Measurements from ENCODE around the gene ADD1.

The ADD1 gene

DNA sequence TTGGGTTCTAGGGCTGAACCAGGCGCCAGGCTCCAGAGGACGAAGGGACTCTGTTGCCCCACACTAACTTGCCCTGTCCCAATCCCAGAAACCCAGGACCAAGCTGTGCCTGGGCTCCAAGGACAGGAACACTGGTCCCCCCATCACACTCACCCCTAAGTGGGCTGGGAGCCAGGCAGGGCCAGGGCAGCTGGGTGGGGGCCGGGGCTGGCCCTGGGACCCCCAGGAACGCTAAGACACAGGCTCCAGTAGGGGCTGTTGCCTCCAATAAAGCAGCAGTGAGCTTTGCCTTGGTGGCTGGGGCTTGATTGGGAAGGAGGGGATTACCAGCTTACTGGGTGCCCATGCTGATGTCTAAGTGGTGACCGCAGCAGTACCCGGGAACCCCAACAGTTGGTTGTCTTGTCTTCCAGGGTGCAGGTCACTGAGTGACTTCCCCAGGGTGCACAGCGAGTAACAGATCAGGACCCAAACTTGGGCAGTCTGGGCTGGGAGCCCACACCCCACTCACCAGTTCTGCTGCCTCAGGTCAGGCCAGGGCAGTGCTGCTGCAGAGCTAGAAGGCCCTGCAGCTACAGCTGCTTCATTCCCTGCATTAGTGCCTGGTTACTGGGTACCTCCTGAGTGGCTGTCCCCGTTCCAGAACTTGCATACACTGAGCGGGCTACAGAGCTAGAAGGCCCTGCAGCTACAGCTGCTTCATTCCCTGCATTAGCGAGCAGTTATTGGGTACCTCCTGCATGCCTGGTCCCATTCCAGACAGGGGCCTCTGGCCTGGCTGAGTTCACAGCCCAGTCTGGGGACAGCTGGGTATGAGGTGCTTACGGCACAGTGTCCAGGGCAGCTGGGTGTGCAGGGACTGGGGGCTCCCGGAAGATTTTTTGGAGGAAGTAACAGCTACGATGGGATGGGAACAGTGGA, 9.4 kb upstream of the ADD1 start:
- DNase-seq (ENCODE audit: low read depth) = no peak

DNA sequence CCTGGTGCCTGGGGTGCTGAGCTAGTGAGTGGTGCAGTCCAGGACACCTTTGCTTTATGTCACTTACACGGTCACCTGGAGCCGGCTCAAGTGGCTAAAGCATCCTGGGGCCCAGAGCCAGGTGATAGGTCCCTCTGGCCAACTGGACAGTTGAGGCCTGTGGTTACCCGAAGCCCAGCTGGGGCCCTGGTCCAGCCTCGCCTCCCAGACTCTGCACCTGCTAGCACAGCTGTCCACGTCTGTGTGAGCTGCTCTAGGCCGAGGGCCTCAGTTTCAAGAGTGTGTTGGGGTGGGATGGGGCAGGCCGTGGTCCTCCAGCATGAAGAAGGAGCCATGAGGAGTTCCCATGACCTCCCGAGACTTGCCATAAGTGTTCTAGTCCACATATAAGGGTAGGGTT, 7.7 kb upstream of the ADD1 start:
- no peak for DNase-seq (ENCODE audit: low read depth)

DNA sequence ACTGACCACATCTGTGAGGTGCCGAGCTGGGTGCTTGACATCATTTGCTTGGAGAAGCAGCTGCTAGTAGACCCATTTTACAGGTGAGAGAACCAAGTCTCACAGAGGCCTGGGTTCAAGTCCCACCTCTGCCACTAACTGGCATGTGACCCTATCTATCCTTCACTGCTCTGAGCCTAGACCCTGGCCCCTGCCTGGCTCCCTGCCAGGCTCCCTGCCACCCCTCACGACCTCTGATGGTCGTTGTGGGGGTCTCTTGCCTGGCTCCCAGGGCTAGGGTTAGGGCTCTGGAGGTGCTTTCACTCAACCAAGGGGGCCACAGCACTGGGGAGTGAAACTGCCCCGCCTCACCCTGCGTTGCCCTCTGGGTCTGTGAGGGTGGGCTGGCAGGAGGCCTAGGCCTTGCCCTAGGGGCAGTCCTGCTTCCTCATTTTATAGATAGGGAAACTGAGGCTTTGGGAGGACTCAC, 7.2 kb upstream of the ADD1 start:
- DNase-seq (ENCODE audit: low read depth) = no peak

DNA sequence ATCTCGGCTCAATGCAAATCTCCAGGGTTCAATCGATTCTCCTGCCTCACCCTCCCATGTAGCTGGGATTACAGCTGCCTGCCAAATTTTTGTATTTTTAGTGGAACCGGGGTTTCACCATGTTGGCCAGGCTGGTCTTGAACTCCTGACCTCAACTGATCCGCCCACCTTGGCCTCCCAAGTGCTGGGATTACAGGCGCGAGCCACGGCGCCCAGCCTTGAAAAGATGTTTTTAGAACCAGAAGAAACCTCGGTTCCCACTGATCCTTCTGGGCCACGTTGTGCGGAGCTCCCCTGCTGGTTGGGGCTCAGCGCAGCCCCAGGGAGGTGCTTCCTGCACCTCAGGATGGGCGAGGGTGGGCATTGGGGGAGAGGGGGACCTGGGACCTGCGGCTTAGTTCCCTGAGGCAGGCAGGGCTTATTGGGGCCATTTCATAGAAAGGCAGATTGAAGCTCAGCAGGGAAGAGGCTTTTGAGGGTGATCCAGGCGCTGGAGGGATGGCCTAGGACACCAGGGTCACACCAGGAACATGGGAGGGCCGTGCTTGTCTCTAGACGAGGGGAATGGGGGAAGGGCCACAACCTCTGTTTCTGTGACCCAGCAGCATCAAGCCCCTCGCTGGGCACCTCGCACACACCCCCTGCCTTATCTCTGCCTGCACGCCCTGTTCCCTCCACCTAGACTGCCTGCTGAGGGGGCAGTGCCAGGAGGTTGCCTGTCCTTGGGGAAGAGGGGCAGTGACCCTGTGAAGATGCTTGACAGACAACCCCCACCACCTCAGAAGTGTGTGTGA, 6.3 kb upstream of the ADD1 start:
- DNase-seq (ENCODE audit: low read depth) = no peak

DNA sequence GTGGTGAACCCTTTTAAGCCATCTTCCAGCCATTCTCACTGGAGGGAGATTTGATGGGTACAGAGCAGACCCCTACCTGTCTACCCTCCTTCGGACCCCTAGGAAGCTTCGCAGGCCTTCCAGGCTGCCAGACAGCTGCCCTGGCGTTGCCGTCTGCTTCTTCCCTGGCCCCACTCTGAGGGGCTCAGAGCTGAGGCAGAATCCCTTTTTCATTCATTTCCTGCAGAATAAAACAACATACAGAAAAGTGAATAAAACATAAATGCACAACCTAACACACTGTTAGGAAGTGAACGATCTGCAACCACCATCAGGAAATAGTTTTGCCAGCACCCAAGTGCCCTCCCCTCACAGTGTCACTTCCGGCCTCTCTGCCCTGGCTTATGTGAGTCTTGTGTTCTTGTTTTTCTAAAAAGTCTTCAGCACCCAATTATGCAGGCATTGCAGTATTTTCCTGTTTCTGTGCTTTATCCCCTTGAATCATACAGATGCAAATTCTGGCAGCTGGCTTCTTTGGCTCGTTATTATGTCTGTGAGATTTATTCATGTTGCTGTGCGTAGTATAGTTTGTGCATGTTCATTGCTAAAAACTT, 5.6 kb upstream of the ADD1 start:
- DNase-seq (ENCODE audit: low read depth) = peak; percentile 62

DNA sequence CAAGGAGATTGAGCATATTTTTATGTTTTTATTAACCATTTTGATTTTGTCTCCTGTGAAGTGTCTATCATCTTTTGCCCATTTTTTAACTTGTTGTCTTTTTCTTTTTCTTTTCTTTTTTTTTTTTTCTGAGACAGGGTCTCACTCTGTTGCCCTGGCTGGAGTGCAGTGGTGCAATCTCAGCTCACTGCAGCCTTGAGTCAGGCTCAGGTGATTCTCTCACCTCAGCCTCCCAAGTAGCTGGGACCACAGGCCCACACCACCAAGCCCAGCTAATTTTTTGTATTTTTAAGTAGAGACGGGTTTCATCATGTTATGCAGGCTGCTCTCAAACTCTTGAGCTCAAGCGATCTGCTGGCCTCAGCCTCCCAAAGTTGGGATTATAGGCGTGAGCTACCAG, 4.6 kb upstream of the ADD1 start:
- no peak for DNase-seq (ENCODE audit: low read depth)

DNA sequence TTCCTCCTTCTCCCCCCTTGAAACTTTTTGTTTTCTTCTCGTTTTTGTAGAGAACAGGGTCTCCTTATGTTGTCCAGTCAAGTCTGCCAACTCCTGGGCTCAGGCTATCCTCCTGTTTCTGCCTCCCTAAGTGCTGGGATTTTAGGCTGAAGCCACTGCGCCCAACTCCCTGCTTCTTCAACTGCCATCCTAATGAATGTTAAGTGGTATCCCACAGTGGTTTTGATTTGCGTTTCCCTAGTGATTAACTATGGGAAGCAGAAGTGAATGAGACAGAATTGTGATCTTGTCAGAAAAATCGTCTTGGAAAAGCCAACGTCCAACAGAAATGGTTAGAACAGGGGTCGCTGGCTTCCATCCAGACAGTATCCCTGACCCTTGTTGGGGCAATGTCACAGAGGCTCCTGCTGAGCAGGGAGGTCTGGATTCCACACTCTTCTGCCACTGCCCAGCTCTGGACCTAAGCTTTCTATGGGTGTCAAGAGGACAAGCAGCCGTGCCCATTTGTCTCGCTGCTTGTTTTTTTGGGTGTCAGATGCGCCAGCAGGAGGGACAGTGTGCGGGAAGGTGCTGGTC, 869 bp upstream of the ADD1 start:
- no peak for DNase-seq (ENCODE audit: low read depth)

DNA sequence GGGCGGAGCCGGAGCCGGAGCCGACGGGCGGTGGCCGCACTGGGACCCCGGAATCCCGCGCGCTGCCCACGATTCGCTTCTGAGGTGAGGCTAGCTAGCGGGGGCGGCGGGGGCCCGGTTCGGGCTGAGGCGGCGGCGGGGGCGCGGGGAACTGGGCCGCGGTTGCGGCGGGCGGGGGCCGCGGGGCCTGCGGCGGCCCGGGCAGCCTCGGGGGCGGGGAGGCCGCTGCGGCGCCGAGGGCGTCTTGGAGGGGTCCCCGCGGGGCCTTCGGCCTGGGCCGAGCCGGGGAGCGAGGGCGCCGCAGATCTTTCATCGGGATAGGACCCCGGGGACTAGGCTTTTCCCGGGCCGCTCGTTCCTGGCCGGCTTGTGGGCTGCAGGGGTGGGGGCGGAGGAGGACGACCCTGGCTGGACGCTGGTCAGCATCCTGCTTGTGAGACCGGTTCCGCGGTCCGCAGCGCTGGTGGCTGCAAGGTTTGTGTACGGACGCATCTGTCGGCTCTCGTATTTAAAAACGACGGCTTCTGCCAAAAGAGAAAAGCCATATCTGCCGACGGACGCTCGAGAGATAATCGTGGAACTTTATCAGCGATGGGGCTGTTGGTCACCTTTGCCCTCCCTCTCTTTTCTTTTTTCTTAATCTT, 419 bp downstream of the ADD1 start:
- DNase-seq (ENCODE audit: low read depth) = no peak

DNA sequence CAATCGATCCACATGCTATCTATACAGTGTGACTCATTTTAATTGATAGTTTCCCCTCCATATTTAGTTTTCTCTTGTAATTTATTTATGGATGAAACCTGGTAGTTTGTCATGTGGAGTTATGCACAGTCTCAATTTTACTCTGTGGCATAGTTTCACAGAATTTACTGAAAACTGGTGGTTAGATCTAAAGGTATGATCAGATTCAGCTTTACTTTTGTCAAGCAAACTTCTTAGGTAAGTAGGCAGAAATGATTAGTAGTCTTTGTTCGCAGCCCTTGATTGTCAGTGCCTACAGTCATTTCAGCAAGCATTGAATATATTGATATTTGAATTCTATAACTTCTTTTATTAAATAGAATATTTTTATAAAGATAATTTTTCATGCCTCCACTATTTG, 2.5 kb downstream of the ADD1 start:
- DNase-seq (ENCODE audit: low read depth) = no peak

DNA sequence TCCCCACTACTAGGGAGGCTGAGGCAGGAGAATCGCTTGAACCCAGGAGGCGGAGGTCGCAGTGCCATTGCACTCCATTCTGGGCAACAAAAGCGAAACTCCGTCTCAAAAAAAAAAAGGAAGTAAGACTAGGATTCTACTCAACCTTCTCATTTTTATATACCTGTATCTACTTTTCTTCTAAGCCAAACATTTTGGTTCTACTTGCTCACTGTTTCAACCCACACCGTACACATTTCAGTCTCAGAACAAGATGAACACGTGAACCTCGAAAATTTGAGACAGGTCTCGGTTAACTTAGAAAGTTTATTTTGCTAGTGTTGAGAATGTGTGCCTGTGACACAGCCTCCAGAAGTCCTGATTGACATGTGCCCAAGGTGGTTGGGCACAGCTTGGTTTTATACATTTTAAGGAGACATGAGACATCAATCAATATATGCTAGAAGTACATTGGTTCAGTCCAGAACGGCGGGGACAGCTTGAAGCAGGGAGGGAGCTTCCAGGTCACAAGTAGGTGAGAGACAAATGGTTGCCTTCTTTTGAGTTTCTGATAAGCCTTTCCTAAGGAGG, 3.7 kb downstream of the ADD1 start:
- no peak for DNase-seq (ENCODE audit: low read depth)

DNA sequence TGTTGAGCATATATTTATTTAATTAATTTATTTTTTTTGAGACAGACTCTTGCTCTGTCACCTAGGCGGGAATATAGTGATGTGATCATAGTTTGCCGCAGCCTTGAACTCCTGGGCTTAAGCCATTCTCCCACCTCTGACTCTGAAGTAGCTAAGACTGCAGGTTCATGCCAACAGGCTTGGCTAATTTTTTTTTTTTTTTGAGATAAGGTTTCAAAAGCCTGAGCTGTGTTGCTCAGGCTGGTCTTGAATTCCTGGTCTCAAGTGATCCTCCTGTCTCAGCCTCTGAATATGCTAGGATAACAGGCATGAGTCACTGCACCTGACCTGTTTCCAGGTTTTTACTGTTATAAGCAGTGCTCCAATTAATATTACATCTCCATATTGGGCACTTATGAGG, 4.8 kb downstream of the ADD1 start:
- DNase-seq (ENCODE audit: low read depth) = no peak

DNA sequence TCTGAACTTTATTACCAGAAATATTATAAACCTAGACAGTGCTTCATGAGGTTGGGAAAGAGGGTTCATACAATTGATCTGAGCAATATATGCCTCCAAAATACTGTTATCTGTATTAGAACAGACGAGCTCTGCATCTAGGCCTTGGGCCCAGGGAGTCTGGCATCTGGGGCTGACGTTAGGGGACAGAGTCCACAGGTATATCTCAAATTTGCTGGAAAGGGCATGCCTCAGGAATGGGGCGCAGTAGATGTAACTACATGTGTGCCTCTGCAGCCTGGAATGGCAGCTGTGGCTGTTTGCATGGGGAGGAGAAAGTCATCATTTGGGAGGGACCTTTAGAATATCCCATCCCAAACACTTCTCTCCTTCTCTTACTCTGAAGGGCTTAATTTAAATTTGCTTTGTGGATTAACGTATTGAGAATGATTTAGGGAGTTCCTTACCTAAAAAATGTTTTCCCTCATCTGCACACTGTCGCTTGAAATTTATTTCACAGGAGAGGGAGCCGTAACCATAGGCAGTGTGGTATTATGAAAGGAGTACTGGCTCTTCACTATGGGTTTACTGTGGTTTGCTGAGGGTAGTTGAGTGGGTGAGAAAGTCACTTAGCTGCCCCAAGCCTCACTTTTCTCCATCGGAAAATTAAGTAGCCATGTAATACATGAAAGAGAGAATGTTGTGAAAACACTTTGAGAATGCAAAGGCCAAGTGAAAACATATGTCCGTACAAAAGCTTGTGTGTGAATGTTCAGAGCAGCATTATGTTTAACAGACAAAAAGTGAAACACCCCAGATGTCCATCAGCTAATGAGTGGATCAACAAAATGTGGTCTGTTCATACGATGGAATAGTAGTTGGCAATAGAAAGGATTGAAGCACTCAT, 5.9 kb downstream of the ADD1 start:
- DNase-seq (ENCODE audit: low read depth) = no peak

DNA sequence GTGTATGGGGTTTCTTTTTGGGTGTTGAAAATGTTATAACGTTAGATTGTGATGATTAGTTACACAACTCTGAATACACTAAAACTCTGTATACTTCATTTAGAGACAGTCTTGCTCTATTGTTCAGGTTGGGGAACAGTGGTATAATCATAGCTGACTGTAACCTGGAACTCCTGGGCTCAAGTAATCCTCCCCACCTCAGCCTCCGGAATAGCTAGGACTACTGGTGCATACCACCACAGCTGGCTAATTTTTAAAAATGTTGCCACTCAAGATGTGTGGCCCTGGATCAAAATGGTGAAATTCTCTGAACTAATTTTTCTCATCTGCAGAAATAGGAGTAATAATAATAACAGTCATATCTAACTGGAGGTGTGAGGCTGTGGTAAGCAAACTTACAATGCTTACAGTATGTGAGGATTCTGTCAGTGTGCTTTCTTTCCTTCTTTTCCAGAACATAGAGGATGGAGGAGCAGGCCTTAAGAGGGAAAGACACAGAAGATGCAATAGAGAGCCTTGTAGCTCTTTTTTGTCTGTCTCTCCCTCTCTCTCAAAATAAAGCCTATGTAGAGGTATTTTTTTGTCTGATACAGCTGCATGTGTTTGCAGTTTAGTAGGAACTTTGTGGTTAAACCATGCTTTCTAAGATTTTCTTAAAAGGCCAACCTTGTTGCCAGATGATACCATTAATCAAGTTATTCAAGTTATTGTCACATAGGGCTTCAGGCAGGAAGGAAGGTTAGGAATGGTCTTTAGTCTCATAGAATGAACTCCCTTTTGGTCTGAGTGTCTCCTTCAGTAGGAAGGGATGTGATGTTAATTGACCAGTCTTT, 7.5 kb downstream of the ADD1 start:
- no peak for DNase-seq (ENCODE audit: low read depth)

DNA sequence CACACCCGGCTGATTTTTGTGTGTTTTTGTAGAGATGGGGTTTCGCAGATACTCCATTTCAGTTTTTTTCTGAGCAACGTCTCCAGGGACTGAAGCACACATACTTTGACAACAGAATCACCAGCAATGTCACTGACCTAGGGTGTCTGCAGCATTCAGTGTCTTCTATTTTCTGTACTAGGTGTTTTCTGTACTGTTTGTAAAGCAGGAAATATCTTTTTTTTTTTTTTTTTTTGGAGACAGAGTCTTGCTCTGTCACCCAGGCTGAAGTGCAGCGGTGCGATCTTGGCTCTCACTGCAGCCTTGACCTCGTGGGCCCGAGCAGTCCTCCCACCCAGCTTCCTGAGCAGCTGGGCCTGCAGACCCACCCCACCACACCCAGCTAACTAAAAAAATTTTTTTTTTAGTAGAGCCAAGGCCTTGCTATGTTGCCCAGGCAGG, 8.9 kb downstream of the ADD1 start:
- DNase-seq (ENCODE audit: low read depth) = no peak

DNA sequence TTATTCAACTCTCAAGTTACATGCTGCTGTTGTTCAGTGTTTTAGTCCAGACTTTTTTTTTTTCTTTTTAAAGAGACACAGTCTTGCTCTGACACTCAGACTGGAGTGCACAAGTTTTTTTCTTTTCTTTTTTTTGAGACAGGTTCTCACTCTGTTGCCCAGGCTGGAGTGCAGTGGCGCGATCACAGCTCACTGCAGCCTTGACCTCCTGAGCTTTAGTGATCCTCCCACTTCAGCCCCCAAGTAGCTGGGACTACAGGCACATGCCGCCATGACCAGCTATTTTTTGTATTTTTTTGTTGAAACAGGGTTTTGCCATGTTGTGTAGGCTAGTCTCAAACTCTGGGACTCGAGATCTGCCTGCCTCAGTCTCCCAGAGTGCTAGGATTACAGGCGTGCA, 11.9 kb downstream of the ADD1 start:
- DNase-seq (ENCODE audit: low read depth) = no peak

DNA sequence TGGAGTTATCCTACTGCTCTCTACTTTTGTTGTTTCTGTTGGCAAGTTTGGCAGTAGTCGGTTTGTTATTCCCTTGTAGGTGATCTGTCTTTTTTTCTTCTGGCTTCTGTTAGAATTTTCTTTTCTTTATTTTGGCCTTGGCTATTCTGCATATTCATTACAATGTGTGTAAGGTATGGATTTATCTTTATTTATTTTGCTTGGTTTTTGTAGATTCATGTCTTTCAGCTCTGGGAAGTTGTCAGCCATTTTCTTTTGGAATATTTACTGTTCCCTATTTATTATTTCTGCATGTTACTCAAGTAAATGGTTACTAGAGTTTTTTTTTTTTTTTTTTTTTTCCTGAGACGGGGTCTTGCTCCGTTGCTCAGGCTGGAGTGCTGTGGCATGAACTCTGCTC, 12.6 kb downstream of the ADD1 start:
- no peak for DNase-seq (ENCODE audit: low read depth)

DNA sequence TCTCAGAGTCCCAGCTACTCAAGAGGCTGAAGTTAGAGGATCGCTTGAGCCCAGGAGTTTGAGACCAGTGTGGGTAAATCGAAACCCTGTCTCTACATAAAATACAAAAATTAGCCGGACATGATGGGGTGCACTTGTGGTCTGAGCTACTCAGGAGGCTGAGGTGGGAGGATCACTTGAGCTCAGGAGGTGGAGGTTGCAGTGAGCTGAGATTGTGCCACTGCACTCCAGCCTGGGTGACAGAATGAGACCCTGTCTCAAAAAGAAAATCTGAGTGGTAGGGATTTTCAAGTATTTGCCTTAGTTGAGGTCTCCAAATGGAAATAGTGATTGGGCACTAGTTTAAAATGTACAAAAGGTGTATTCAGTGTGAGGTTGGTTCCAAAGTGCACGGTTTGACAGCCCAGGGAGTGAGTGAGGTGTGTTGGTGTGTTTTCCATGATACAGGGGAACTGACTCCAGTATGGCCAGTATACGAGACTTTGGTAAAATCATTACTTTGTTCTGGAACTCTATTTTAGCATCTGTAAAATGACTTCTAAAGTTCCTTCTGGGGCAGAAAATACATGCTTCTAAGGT, 13.8 kb downstream of the ADD1 start:
- no peak for DNase-seq (ENCODE audit: low read depth)

DNA sequence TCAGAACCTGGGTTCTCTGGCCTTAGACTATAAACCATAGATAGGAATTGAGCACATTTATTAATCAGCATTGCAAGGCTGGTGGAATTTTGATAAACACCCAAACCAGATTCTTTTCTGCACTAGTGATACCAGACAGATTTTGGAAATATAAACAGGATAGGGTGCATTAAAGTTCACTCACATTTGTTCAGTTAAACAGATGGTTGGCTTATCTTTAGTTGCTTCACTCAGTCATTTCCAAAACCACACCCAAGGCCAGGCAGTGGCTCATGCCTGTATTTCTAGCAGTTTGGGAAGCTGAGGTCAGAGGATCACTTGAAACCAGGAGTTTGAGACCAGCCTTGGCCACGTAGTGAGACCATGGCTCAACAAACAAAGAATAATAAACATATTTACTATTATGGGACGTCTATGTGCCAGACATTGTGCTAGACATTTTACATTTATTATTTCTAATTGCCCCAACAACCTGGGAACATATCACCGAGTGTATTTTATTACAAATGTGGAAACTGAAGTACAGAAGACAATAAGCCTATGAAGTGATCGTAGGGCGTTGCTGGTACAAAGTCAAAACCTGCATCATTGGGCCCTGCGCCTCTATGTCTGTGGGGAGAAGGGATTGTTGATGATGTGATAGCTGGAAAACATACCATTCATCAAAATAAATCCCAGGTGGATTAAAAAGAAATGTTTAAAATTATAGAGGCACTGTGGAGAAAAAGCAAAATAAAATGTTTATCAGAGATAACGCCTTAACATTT, 15.0 kb downstream of the ADD1 start:
- no peak for DNase-seq (ENCODE audit: low read depth)

All from activated T-helper 1 cell treated with Interleukin-2 at 50 U/mL for 16 hours (primary cell).